ENCODE results near the gene CCDC7. TPM values are rescaled to one million over a fixed set of nuclear protein-coding genes. Genes with fewer than 3 reads are reported as not detected.
A peak's percentile ranks its signal among the peaks of the same experiment; 100 is the strongest.
"Not testable (repeated sequence)": the region's sequence is repeated elsewhere in the genome, so short reads cannot be mapped to it uniquely, and the experiment has no call there.

Gene CCDC7
- total RNA-seq, 2 donors from 2014 or later: 15.7 to 16.7 TPM

DNA sequence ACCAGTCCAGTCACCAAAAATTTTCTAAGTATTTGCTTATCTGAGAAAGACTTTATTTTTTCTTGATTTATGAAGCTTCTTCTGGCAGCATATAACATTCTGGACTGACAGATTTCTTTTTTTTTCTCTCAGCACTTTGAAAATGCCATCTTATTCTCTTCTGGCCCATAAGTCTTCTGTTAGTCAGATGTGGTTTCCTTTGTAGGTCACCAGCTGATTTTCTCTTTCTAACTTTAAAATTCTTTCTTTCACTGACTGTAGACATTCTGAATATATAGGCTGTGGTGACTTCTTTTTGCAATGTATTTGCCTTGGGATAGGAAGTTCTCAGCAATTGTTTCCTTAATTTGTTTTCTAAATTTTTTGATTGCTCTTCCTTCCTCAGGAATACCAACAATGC lies 172.5 kb downstream of the CCDC7 start:
- H3K4me1 Mint-ChIP-seq (ENCODE audit: low read depth): no peaks in the 10 kb centered on the region
- H3K36me3 Mint-ChIP-seq (ENCODE audit: insufficient read depth in 2 of 2): peaks cover 9 to 10% of the 10 kb centered on the region in 2 donors
- H3K27me3 Mint-ChIP-seq (ENCODE audit: low read depth): no peaks in the 10 kb centered on the region
- ATAC-seq (replicated peaks in 1 of 2) (no peak), DNase-seq (no peak)
- peaks cover 13 to 15% of the 10 kb centered on the region in 2 donors for H3K9me3 Mint-ChIP-seq
- H3K4me3 Mint-ChIP-seq: no peak overlapping the region
- no peak overlapping the region for H3K27ac Mint-ChIP-seq

DNA sequence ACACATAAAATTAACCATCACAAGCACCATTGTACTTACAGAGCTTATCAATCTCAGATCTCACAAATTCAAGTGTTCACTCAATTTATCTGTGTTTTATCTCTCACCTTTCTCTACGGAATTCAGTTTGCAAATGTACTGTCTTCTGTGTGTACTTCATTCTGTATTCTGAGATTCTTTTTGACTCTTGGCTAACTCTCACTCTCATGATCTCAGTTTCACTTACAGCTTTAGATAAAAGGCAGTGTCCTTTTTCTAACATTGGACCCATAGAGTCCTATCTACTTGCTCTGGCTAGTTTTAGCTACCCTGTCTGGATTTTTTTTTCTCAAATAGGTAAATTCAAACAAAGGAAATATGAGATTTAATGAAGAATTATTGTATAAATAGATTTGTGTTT lies 176.0 kb downstream of the CCDC7 start:
- Mint-ChIP-seq H3K27ac (no peak overlapping the region), H3K36me3 (ENCODE audit: insufficient read depth in 2 of 2) (peaks cover 2 to 5% of the 10 kb centered on the region in 2 donors), H3K4me1 (ENCODE audit: low read depth) (no peaks in the 10 kb centered on the region), H3K4me3 (no peak overlapping the region), H3K27me3 (ENCODE audit: low read depth) (no peaks in the 10 kb centered on the region), H3K9me3 (peaks cover 5 to 8% of the 10 kb centered on the region in 2 donors)
- no peak for ATAC-seq (replicated peaks in 1 of 2)
- DNase-seq: no peak

DNA sequence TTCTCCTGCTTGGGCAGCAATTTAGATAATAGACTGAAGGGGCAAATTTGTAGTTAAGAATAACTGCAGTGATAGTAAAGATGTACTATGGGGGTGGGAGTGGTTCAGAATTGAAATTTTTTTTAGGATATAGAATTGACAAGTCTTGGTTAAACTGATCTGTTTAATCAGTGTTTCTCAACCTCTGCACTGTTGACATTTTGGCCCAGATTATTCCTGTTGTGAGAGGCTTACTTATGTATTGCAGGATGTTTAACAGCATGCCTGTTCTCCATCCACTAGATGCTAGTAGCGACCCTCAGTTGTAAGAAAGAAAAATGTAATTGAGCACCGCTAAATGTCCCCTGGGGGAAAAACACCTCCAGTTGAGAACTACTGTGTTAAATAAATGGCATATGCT lies 176.5 kb downstream of the CCDC7 start:
- no peak overlapping the region for H3K27ac Mint-ChIP-seq
- peaks cover 6 to 8% of the 10 kb centered on the region in 2 donors for H3K9me3 Mint-ChIP-seq
- H3K36me3 Mint-ChIP-seq (ENCODE audit: insufficient read depth in 2 of 2): peaks cover 2 to 8% of the 10 kb centered on the region in 2 donors
- H3K4me1 Mint-ChIP-seq (ENCODE audit: low read depth): no peaks in the 10 kb centered on the region
- no peak overlapping the region for H3K4me3 Mint-ChIP-seq
- DNase-seq (no peak), ATAC-seq (replicated peaks in 1 of 2) (no peak)
- no peaks in the 10 kb centered on the region for H3K27me3 Mint-ChIP-seq (ENCODE audit: low read depth)

DNA sequence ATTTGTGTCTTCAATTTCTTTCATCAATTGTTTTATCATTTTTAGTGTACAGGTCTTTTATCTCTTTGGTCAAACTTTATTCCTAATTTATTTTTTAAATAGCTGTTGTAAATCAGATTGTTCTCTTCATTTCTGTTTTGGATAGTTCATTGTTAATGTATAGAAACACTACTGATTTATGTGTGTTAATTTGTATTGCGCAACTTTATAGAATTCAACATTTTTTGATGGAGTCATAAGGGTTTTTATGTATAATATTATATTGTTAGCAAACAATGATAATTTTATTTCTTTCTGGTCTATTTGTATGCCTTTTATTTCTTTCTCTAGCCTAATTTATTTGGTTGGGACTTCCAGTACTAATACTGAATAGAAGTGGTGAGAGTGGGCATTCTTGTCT lies 181.2 kb downstream of the CCDC7 start:
- no peak for DNase-seq
- H3K36me3 Mint-ChIP-seq (ENCODE audit: insufficient read depth in 2 of 2): peaks cover 0 to 5% of the 10 kb centered on the region in 2 donors
- peaks cover 4 to 6% of the 10 kb centered on the region in 2 donors for H3K9me3 Mint-ChIP-seq
- H3K27ac Mint-ChIP-seq: no peak overlapping the region
- H3K4me3 Mint-ChIP-seq: no peak overlapping the region
- no peaks in the 10 kb centered on the region for H3K27me3 Mint-ChIP-seq (ENCODE audit: low read depth)
- no peaks in the 10 kb centered on the region for H3K4me1 Mint-ChIP-seq (ENCODE audit: low read depth)
- no peak for ATAC-seq (replicated peaks in 1 of 2)

DNA sequence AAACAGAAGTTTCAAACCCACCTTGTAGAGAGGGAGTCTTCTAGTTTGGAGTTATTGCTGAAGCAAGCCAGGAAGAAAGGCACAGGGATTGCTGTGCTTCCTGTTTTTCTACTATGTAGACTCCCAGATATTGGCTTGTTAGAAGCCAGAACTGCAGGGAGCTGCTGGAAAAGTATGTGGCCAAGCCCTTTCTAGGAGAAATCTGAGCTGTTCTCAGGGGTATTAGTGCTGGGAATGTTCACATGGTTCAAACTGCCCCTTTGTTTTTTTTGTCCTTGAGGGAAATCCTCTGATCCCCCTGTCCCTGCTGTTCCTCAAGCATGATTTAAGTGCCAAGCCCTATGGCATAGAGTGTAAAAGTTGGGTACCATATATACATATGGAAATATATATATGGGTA lies 184.0 kb downstream of the CCDC7 start:
- DNase-seq (no peak), ATAC-seq (replicated peaks in 1 of 2) (no peak)
- Mint-ChIP-seq H3K27ac (no peak overlapping the region), H3K4me3 (no peak overlapping the region), H3K36me3 (ENCODE audit: insufficient read depth in 2 of 2) (peaks cover 0 to 3% of the 10 kb centered on the region in 2 donors), H3K27me3 (ENCODE audit: low read depth) (no peaks in the 10 kb centered on the region), H3K9me3 (peaks cover 4 to 6% of the 10 kb centered on the region in 2 donors), H3K4me1 (ENCODE audit: low read depth) (no peaks in the 10 kb centered on the region)

DNA sequence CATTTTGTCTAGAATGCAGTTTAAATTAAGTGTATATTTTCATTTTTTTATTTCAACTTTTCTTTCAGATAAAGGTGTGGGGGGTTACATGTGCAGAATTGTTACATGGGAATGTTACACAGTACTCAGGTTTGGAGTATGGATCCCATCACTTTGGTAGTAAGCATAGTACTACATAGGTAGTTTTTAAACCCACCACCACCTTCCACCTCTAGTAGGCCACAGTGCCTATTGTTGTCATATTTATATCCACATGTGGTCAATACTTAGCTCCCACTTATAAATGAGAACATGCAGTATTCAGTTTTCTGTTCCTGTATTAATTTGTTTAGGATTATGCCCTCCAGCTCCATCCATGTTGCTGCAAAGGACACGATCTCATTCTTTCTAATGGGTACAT lies 200.6 kb downstream of the CCDC7 start:
- ATAC-seq (replicated peaks in 1 of 2) (no peak), DNase-seq (no peak)
- H3K4me1 Mint-ChIP-seq (ENCODE audit: low read depth): no peaks in the 10 kb centered on the region
- H3K9me3 Mint-ChIP-seq: peaks cover 3 to 5% of the 10 kb centered on the region in 2 donors
- peaks cover 4 to 7% of the 10 kb centered on the region in 2 donors for H3K36me3 Mint-ChIP-seq (ENCODE audit: insufficient read depth in 2 of 2)
- H3K4me3 Mint-ChIP-seq: no peak overlapping the region
- no peak overlapping the region for H3K27ac Mint-ChIP-seq
- no peaks in the 10 kb centered on the region for H3K27me3 Mint-ChIP-seq (ENCODE audit: low read depth)

DNA sequence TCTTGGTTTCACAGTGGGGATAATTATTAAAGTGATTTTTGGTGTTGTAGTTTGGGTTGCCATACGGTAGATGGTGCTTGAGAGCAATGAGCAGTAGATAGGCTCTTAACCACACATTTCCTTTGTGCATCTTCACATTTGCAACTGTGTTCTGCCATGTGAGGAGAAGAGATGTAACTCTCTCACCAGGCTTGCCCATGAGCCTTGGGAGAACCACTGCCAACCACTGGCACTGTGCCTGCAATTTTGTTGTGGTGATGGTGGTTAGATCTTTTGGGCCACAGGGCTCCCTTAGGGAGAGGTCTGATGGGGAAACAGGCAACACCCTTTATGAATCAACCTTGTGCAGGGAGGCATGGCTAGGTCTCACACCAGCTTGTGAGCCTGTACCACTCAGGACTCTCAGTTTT lies 204.3 kb downstream of the CCDC7 start:
- peaks cover 10 to 11% of the 10 kb centered on the region in 2 donors for H3K9me3 Mint-ChIP-seq
- ATAC-seq (replicated peaks in 1 of 2): peak in 1 of 2 donors; percentile 43

DNA sequence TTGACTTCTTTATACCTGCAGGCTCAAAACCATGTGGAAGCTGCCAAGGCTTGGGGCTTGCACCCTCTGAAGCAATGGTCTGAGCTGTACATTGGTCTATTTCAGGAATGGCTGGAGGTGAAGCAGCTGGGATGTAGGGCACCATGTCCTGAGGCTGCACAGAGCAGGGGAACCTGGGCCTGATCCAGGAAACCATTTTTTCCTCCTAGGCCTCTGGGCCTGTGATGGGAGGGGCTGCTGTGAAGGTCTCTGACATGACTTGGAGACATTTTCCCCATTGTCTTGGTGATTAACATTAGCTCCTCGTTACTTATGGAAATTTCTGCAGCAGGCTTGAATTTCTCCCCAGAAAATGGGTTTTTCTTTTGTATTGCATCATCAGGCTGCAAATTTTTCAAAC lies 211.5 kb downstream of the CCDC7 start:
- peaks cover 10 to 12% of the 10 kb centered on the region in 2 donors for H3K9me3 Mint-ChIP-seq
- not testable (repeated sequence) for H3K4me3 Mint-ChIP-seq; H3K27ac Mint-ChIP-seq; ATAC-seq (replicated peaks in 1 of 2); H3K27me3 Mint-ChIP-seq (ENCODE audit: low read depth); DNase-seq; H3K4me1 Mint-ChIP-seq (ENCODE audit: low read depth)
- peaks cover 25 to 40% of the 10 kb centered on the region in 2 donors for H3K36me3 Mint-ChIP-seq (ENCODE audit: insufficient read depth in 2 of 2)

More for the DNA sequence above, 204.3 kb downstream of the CCDC7 start:
- no peaks in the 10 kb centered on the region for H3K4me1 Mint-ChIP-seq (ENCODE audit: low read depth)
- DNase-seq: no peak
- H3K36me3 Mint-ChIP-seq (ENCODE audit: insufficient read depth in 2 of 2): peaks cover 14 to 18% of the 10 kb centered on the region in 2 donors
- H3K27me3 Mint-ChIP-seq (ENCODE audit: low read depth): no peaks in the 10 kb centered on the region
- no peak overlapping the region for H3K4me3 Mint-ChIP-seq
- H3K27ac Mint-ChIP-seq: no peak overlapping the region

DNA sequence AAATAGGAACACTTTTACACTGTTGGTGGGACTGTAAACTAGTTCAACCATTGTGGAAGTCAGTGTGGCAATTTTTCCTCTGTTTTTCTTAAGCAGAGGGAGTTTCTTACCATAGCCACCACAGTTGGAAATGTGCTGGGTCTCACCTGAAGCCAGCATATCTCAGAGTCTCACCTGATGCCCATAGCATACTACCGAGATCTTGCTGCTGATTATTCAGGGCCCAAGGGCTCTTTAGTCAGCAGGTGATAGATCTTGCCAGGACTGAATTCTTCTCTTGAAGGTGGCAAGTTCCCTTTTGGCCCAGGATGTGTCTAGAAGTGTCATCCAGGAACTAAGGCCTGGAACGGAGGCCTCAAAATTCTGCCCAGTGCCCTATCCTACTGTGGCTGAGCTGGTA lies 215.4 kb downstream of the CCDC7 start:
- Mint-ChIP-seq H3K36me3 (ENCODE audit: insufficient read depth in 2 of 2) (peaks cover 11 to 18% of the 10 kb centered on the region in 2 donors), H3K27me3 (ENCODE audit: low read depth) (no peaks in the 10 kb centered on the region), H3K27ac (no peak overlapping the region), H3K4me1 (ENCODE audit: low read depth) (no peaks in the 10 kb centered on the region), H3K9me3 (peaks cover 0 to 3% of the 10 kb centered on the region in 2 donors), H3K4me3 (no peak overlapping the region)
- no peak for DNase-seq
- no peak for ATAC-seq (replicated peaks in 1 of 2)

DNA sequence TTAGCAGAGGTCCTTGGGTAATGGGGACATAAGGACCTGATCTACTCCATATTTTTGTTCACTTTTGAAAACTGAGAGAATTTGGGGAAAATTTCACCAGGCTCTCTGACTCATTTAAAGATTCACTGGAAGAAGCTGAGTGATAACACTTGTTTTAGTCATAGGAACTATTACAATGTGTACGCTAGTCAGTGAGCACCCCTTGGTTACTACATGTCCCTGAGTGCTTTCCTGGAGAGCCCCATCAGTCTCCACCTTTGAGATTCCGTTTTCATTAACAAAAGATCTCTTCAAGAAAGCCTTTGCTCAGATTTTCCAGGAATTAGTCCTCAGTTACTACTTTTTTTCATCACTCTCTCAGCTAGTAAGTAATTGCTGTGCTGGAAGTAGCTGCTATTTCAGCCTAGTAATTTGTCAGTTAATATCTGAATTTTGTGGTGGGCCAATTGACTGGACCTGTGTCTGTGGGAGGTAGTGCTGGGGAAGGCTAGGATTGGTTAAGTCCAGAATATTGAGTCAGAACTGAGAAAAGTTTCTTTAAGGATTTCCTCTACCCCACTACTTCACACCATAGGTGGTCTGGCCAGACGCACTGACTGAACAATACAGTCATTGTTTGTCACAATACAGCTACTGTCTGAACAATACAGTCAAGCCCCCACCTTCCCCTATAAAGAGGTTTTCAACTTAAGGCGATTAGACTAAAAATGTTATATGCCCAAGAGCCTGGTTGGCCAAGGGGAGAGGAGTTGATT lies 235.0 kb downstream of the CCDC7 start:
- H3K27me3 Mint-ChIP-seq (ENCODE audit: low read depth): no peaks in the 10 kb centered on the region
- H3K9me3 Mint-ChIP-seq: peaks cover 10 to 12% of the 10 kb centered on the region in 2 donors
- peaks cover 11% of the 10 kb centered on the region for H3K4me1 Mint-ChIP-seq (ENCODE audit: low read depth)
- H3K27ac Mint-ChIP-seq: peak overlapping the region; percentile 35
- peak; percentile 2 to 5 for DNase-seq
- peak; percentile 88 to 92 for ATAC-seq (replicated peaks in 1 of 2)
- peak overlapping the region in 1 of 2 donors; percentile 28 for H3K4me3 Mint-ChIP-seq
- H3K36me3 Mint-ChIP-seq (ENCODE audit: insufficient read depth in 2 of 2): peaks cover 7 to 23% of the 10 kb centered on the region in 2 donors

DNA sequence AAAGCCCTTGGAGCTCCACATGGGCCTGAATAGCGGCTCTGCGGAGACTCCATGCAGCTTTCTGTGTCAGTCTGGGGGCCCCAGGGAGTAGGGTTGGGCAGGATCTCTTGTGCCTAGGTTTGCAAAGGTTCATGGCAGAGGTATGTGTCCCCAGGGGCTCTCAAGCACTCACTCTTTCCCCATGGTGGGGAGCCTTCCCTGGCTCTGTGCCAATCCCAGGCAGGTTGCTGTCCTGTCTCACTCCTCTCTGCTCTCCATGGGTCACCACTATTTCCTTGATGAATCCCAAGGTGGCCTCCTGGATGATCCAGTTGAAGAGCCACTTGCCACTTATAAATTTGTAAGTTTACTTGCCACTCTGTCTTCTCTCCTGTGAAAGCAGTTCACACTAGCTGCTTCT lies 238.4 kb downstream of the CCDC7 start:
- Mint-ChIP-seq H3K9me3 (peaks cover 5 to 6% of the 10 kb centered on the region in 2 donors), H3K27ac (no peak overlapping the region), H3K4me1 (ENCODE audit: low read depth) (peaks cover 11% of the 10 kb centered on the region), H3K4me3 (no peak overlapping the region), H3K36me3 (ENCODE audit: insufficient read depth in 2 of 2) (peaks cover 3 to 9% of the 10 kb centered on the region in 2 donors), H3K27me3 (ENCODE audit: low read depth) (no peaks in the 10 kb centered on the region)
- no peak for DNase-seq
- no peak for ATAC-seq (replicated peaks in 1 of 2)

DNA sequence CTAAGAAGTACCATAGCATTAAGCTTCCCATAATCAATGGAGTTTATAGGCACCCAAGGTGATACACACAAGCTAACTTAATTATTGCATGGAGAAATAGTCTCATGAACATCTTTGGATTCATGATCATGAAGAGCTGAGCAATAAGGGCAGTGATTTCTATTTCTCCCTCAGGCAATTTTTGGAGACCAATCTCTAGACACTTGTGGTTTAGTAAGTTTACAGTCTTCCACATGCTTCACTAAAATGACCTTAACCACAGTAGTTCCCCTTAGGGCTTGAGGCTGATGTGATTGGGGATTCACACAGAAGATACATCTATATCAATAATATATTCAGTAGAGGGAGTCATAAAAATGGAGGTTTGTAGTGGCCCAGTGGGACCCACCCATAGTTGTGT lies 241.2 kb downstream of the CCDC7 start:
- Mint-ChIP-seq H3K4me1 (ENCODE audit: low read depth) (no peaks in the 10 kb centered on the region), H3K27ac (no peak overlapping the region), H3K27me3 (ENCODE audit: low read depth) (no peaks in the 10 kb centered on the region), H3K36me3 (ENCODE audit: insufficient read depth in 2 of 2) (peaks cover 2 to 9% of the 10 kb centered on the region in 2 donors), H3K9me3 (peaks cover 4 to 5% of the 10 kb centered on the region in 2 donors), H3K4me3 (no peak overlapping the region)
- ATAC-seq (replicated peaks in 1 of 2) (no peak), DNase-seq (no peak)

DNA sequence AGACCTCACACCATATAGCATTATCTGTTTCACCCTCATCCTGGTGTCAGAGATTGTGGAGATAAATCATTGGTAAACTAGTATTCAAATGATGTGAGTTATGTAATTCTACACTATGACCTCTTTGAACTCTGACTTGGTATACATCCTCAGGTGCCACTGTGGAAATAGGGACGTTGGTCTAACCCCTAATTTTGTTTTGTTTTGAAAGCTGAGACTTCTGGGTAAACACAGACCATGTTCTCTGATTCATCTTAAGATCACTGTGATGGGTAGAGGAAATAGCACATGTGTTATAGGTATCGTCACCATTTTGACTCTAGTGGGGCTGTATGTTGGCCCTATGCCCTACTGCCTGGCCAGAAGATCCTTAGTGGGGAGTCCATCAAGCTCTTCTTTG lies 241.6 kb downstream of the CCDC7 start:
- DNase-seq (no peak), ATAC-seq (replicated peaks in 1 of 2) (no peak)
- Mint-ChIP-seq H3K27me3 (ENCODE audit: low read depth) (no peaks in the 10 kb centered on the region), H3K27ac (no peak overlapping the region), H3K36me3 (ENCODE audit: insufficient read depth in 2 of 2) (peaks cover under 1 to 8% of the 10 kb centered on the region in 2 donors), H3K9me3 (peaks cover 3% of the 10 kb centered on the region in 2 donors), H3K4me1 (ENCODE audit: low read depth) (no peaks in the 10 kb centered on the region), H3K4me3 (no peak overlapping the region)

DNA sequence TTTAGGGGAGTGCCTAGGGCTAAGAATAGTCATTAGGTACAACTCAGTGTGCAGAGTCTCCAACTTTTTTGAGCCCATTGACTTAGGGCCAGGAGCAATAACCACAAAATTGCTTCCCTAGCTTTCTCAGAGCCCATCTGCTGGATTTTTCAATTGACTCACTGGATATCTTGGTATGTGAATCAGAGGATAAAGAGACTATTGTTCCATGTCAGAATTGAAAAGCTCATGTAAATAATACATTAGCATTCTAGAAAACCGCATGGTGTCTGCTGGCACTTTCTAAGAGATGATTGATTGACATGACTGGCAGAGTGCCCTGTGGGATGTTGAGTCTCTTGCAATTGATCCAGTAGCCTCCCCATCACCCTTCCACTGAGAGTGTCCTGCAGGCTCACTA lies 246.2 kb downstream of the CCDC7 start:
- no peaks in the 10 kb centered on the region for H3K4me1 Mint-ChIP-seq (ENCODE audit: low read depth)
- DNase-seq (no peak), ATAC-seq (replicated peaks in 1 of 2) (no peak)
- no peaks in the 10 kb centered on the region for H3K27me3 Mint-ChIP-seq (ENCODE audit: low read depth)
- no peak overlapping the region for H3K4me3 Mint-ChIP-seq
- peaks cover 0 to 5% of the 10 kb centered on the region in 2 donors for H3K36me3 Mint-ChIP-seq (ENCODE audit: insufficient read depth in 2 of 2)
- peaks cover 1 to 7% of the 10 kb centered on the region in 2 donors for H3K9me3 Mint-ChIP-seq
- H3K27ac Mint-ChIP-seq: no peak overlapping the region

Measured in activated T-cell treated with anti-CD3 and anti-CD28 coated beads, Interleukin-2, amount 50 U/mL, for 72 hours (primary cell).